GM10266 (cell line): ENCODE measurements around the gene ALKBH3.

Experiments
- DNase-seq: peaks from one replicate; pipeline ENCODE4 v3.0.0; 2012; ENCODE audit errors: extremely low spot score
- TF ChIP-seq, protein P1 (sequence below): IDR thresholded peaks from 2 replicates; pipeline ENCODE4 v1.5.1; 2012; ENCODE audit warnings: mild to moderate bottlenecking, low read depth; ENCODE audit not compliant: control insufficient read depth, insufficient read depth; ENCODE audit errors: missing control alignments

Gene ALKBH3

DNA sequence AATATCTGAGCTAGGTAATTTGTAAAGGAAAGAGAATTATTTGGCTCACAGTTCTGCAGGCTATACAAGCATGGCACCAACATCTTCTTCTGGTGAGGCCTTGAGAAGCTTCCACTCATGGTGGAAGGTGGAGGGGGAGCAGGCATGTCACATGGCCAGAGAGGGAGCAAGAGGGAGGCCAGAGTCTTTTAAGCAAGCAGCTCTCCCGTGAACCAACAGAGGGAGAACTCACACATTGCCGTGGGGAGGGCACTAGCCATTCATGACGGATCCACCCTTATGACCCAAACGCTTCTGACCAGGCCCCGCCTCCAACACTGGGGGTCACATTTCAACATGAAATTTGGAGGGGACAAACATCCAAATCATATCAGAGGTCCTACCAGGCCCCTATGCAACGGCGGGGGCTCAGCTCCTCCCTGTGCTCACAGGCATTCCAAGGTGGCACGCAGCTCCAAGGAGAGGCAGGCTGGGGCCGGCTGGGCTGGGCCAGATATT is 66.4 kb downstream of the ALKBH3 start:
- no peak for DNase-seq
- TF ChIP-seq, protein P1, sequence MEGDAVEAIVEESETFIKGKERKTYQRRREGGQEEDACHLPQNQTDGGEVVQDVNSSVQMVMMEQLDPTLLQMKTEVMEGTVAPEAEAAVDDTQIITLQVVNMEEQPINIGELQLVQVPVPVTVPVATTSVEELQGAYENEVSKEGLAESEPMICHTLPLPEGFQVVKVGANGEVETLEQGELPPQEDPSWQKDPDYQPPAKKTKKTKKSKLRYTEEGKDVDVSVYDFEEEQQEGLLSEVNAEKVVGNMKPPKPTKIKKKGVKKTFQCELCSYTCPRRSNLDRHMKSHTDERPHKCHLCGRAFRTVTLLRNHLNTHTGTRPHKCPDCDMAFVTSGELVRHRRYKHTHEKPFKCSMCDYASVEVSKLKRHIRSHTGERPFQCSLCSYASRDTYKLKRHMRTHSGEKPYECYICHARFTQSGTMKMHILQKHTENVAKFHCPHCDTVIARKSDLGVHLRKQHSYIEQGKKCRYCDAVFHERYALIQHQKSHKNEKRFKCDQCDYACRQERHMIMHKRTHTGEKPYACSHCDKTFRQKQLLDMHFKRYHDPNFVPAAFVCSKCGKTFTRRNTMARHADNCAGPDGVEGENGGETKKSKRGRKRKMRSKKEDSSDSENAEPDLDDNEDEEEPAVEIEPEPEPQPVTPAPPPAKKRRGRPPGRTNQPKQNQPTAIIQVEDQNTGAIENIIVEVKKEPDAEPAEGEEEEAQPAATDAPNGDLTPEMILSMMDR = peak; percentile 4

DNA sequence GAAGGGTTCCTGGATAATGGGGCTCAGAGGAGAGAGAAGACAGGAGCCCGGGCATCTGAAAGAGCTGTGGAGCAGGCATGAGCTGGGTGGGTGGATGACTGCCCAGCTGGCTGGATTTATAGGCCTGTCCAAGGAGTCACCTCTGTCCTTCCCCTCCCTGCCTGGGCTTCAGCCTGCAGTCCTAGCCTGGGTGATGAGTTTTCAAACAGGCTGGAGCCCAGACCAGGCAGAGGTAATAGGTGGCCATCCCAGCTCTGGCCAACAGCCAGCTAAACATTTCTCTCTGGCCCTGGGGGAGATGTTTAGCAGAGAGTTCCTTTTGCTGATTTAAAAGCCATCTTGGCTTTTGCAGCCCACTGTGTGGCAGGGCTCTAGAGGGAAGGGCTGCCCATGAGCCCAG is 67.2 kb downstream of the ALKBH3 start:
- TF ChIP-seq, protein P1 = no peak
- DNase-seq = no peak

DNA sequence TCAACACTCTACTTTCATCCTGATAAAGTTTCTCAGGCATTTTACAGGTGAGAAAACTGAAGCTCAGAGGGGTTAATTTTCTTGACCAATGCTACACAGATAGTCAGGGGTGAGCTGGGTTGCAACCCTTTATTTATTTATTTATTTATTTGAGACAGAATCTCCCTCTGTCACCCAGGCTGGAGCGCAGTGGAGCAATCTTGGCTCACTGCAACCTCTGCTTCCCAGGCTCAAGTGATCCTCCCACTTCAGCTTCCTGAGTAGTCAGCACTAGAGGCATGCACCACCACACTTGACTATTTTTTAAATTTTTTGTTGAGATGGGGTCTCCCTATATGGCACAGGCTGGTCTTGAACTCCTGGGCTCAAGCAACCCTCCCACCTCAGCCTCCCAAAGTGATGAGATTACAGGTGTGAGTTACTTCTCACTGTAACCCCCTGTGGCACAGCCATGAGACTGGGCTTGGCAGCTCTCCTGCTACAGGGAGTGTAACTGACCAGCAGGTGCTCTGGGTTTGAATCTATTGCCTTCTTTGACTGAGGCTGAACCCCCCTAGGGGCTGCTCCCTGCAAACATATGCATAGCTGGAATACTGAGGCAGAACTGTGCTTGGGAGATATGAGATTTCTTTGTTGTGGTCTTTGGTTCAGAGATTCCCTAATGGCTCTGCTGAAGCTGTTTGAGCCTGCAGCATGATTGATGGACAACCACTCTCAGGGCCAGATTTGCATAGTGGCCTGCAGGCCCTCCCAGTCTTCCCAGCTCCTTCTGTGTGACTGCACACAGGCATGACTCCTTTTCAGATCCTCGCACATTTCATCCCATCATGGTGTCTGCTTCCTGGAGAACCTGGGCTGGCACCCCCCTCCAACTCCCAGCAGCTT is 68.0 kb downstream of the ALKBH3 start:
- TF ChIP-seq, protein P1 = no peak
- no peak for DNase-seq

DNA sequence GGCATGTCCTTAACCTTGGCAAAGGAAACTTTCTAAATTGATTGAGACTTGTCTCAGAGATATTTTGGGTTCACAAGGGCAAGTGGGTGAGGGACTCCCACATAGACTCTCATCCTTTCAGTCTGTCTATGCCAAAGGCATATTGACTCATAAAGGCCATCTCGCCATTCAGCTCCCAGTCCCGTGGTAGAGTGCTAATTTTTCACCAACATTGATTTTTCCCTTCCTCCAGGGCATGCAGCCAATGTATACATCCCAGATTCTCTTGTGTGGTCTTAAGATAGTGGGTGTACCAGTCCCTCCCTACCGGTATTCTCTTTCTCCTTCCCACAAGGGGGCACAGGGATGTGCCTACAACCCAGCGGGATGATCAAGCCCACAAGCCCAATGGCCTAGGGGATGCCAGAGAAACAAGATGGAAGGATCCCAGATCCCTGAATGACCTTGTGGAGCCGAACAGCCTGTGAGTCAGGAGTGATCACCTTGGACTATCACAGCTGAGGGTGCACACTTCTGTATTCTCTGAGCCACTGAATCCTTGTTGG is 69.8 kb downstream of the ALKBH3 start:
- DNase-seq = no peak

DNA sequence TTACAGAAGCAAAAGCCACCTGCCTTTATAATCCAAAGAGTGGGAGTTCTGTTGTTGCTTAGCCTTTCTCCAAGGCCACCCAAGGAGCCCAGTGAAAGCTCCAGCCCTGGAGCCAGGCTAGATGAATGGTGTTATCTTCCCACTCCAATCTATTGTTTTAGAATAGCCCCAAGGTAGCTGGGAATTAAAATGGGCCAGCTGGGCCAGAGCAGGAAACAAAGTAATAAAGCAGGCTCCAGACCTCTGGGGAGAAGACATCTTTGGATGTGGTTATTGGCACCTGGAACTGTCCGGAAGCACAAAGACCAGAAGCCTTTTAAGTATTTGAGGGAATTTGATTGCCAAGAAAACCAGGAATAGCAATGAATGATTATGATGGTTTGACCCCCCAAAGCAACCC is 70.6 kb downstream of the ALKBH3 start:
- no peak for DNase-seq
- TF ChIP-seq, protein P1 = no peak

More for the DNA sequence above, 69.8 kb downstream of the ALKBH3 start:
- TF ChIP-seq, protein P1 = no peak

DNA sequence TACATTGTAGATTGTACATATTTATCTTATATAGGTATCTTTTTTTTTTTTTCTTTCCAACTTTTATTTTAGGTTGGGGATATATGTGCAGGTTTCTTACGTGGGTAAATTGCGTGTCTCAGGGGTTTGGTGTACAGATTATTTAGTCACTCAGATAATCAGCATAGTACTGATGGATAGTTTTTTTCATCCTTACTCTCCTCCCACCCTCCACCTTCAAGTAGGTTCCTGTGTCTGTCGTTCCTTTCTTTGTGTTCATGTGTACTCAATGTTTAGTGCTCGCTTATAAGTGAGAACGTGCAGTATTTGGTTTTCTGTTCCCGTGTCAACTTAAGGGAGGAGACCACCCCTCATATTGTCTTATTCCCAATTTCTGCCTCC is 71.4 kb downstream of the ALKBH3 start:
- DNase-seq = no peak
- TF ChIP-seq, protein P1 = no peak

DNA sequence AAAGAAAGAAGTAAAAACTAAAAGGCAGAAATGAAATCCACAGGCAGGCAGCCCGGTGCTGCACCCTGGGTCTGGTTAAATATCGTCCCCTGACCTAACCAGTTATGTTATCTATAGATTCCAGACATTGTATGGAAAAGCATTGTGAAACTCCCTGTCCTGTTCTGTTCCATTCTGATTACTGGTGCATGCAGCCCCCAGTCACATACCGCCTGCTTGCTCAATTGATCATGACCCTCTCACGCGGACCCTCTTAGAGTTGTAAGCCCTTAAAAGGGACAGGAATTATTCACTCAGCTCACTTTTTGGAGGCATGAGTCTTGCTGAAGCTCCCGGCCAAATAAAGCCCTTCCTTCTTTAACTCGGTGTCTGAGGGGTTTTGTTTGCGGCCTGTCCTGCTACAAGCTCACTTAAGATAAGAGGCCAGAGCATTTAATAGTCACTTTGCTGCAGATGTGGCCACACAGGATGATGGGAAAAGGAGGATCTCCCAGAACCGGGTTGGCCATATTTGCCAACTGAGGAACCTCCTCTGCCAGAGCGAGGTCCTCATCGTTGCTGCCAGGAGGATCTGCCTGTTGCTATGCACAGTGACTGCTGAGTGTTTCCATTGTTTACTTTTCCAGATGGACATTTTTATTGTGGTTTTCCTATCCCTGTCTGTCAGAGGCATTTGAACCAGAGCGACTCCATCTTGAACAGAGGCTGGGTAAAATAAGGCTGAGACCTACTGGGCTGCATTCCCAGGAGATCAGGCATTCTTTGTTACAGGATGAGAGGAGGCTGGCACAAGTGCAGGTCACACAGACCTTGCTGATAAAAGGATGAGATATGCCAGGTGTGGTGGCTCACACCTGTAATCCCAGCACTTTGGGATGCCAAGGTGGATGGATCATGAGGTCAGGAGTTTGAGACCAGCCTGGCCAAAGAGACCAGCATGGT is 72.0 kb downstream of the ALKBH3 start:
- DNase-seq = no peak
- TF ChIP-seq, protein P1 = no peak
